Memory B cell (primary cell): ENCODE results near the gene GAS7.
"Not testable (repeated sequence)": the region's sequence is repeated elsewhere in the genome, so short reads cannot be mapped to it uniquely, and the experiment has no call there.

ENCODE experiments used
- ATAC-seq: fragments of 150-1000 bp; cut with Tn5 transposase; 2 replicates; pipeline ENCODE4 v1.10.0; 2021; ENCODE audit warnings: low read depth, mild to moderate bottlenecking, moderate library complexity
- DNase-seq, 2 donors: peaks; one replicate each; pipeline ENCODE4 v3.0.0; 2022; ENCODE audit warnings: low spot score in 2 of 2
- H3K27ac Mint-ChIP-seq: one replicate; pipeline ENCODE4 v1.8.0; 2022; ENCODE audit warnings: mild to moderate bottlenecking, moderate library complexity, mixed read lengths
- H3K27me3 Mint-ChIP-seq: one replicate; pipeline ENCODE4 v1.8.0; 2022; ENCODE audit warnings: mixed read lengths
- H3K36me3 Mint-ChIP-seq: one replicate; pipeline ENCODE4 v1.8.0; 2022; ENCODE audit warnings: mild to moderate bottlenecking, mixed read lengths
- H3K4me1 Mint-ChIP-seq: one replicate; pipeline ENCODE4 v1.8.0; 2022; ENCODE audit warnings: mixed read lengths
- H3K4me3 Mint-ChIP-seq: one replicate; pipeline ENCODE4 v1.8.0; 2022; ENCODE audit warnings: mild to moderate bottlenecking, moderate library complexity, mixed read lengths
- H3K9me3 Mint-ChIP-seq: one replicate; pipeline ENCODE4 v1.8.0; 2022; ENCODE audit warnings: mixed read lengths

Gene GAS7

GRCh38 chr17:10032118-10032852, 166.1 kb downstream of the GAS7 start:
- Mint-ChIP-seq H3K27me3 (no peaks in the 10 kb centered on the region), H3K9me3 (no peaks in the 10 kb centered on the region), H3K4me1 (peaks cover 5% of the 10 kb centered on the region), H3K27ac (no peak overlapping the region), H3K4me3 (no peak overlapping the region), H3K36me3 (no peaks in the 10 kb centered on the region)
- no peak for DNase-seq
- ATAC-seq: no peak

GRCh38 chr17:10031606-10032005, 166.8 kb downstream of the GAS7 start:
- Mint-ChIP-seq H3K36me3 (no peaks in the 10 kb centered on the region), H3K9me3 (no peaks in the 10 kb centered on the region), H3K27me3 (no peaks in the 10 kb centered on the region), H3K4me3 (no peak overlapping the region), H3K4me1 (peaks cover 5% of the 10 kb centered on the region), H3K27ac (no peak overlapping the region)
- no peak for DNase-seq
- ATAC-seq: no peak

DNA sequence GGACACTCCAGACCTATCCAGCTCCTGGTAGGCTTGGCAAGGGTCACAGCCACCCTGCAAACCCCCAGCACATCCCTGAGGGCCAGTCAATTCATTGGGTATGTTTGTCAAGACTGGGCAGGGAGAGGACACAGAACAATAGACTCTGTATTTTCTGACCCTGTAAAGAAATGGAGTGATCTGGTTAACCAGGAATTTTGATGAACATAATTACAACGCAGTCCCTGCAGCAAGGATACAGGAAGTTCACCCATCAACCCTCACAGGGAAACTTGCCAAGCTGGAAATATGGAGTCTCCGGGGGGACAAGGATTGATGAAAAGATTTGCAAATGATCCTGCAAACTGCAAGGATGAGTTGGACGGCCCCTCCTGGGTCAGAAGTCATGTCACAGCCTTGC, 167.3 kb downstream of the GAS7 start:
- H3K27me3 Mint-ChIP-seq: no peaks in the 10 kb centered on the region
- H3K4me1 Mint-ChIP-seq: peaks cover 5% of the 10 kb centered on the region
- DNase-seq (no peak), ATAC-seq (no peak)
- no peak overlapping the region for H3K27ac Mint-ChIP-seq
- no peaks in the 10 kb centered on the region for H3K9me3 Mint-ChIP-seq
- H3K4me3 Mint-ChIP-seq: no peak overlapping the region
- no peaks in the 10 kb centered on the region for H3K36me3 Mint-ChIP-seq

- H3K4me3 Mint-ChIP-seq: no peak overlapping the region
- no peak overlapping the region for H3K27ac Mint-ChIP-seq
These were observed 169.3 kb downstream of the GAS7 start for GRCh38 chr17:10029129-10029528.

GRCh38 chr17:10025976-10026901, 172.2 kb downstream of the GAS7 start:
- DNase-seq: no peak
- no peaks in the 10 kb centered on the region for H3K36me3 Mint-ChIP-seq
- H3K9me3 Mint-ChIP-seq: no peaks in the 10 kb centered on the region
- no peak overlapping the region for H3K27ac Mint-ChIP-seq
- no peaks in the 10 kb centered on the region for H3K4me1 Mint-ChIP-seq
- H3K4me3 Mint-ChIP-seq: no peak overlapping the region
- ATAC-seq: no peak
- H3K27me3 Mint-ChIP-seq: no peaks in the 10 kb centered on the region

More at GRCh38 chr17:10029129-10029528, 169.3 kb downstream of the GAS7 start:
- Mint-ChIP-seq H3K27me3 (no peaks in the 10 kb centered on the region), H3K4me1 (peaks cover 5% of the 10 kb centered on the region), H3K36me3 (no peaks in the 10 kb centered on the region), H3K9me3 (no peaks in the 10 kb centered on the region)
- DNase-seq (no peak), ATAC-seq (no peak)

DNA sequence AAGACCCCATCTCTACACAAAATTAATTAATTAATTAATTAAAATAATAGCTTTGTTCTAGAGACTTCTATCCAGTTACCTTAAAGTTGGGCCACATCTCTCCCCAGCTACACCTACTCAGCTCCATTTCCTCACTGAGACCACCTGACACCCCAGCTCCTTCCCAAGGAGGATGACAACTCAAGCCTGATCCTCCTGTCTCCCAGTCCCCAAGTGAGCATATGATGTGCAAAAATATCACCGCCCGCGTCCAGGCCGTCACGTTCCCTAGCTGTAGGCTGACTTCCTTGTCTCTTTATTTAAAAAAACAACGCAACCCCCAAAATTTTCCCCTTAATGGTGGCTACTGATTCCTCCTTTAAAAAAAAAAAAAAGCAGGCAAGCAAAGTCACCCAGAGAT, 173.2 kb downstream of the GAS7 start:
- Mint-ChIP-seq H3K36me3 (no peaks in the 10 kb centered on the region), H3K27me3 (no peaks in the 10 kb centered on the region), H3K27ac (no peak overlapping the region), H3K4me1 (no peaks in the 10 kb centered on the region), H3K4me3 (no peak overlapping the region), H3K9me3 (no peaks in the 10 kb centered on the region)
- ATAC-seq: no peak
- DNase-seq: no peak

DNA sequence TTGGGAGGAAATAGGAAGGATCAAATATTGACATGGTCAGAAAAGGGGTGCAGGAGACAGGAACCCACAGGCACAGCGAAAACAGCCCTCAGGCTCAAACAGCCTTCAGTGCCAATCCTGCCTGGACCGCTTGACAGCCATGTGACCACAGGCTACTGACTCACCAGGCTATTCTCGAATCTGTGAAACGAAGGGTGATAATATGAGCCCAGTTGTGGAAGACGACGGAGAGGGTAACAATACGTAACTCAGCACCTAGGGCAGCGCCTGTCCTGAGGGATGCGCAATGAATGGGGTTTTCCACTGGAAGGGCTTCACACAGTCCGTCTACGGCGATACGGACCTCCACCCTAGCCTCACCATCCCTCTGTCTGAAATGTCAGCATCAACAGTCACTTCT, 176.0 kb downstream of the GAS7 start:
- no peak overlapping the region for H3K4me3 Mint-ChIP-seq
- no peaks in the 10 kb centered on the region for H3K27me3 Mint-ChIP-seq
- ATAC-seq (no peak), DNase-seq (no peak)
- H3K27ac Mint-ChIP-seq: no peak overlapping the region
- peaks cover 5% of the 10 kb centered on the region for H3K4me1 Mint-ChIP-seq
- H3K36me3 Mint-ChIP-seq: no peaks in the 10 kb centered on the region
- no peaks in the 10 kb centered on the region for H3K9me3 Mint-ChIP-seq

GRCh38 chr17:10021272-10021984, 177.0 kb downstream of the GAS7 start:
- H3K9me3 Mint-ChIP-seq: no peaks in the 10 kb centered on the region

DNA sequence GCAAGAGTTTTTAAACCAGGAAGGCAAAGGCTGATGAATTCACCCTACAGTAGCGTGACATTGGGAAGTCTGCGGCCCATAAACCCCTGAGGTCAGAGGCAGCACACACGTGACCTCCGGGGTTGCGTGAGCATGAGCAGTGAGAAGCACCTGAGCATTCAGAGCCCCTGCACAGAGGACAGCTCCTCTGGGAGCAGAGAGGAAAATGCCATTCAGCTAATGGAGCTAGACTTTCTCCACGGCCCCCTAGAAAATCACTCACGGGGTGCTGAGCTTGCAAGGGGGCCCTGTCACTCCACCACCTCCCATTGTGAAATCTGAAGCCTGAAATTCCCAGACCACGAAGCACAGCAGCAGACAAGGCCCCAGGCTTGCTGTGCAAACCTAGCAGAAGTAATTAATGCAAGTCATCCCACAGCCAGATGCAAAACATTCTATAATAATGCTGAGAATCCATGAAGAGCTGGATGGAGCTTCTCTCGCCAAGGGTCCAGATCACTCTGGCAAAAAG, 178.4 kb downstream of the GAS7 start:
- H3K27ac Mint-ChIP-seq: no peak overlapping the region
- ATAC-seq: no peak
- H3K27me3 Mint-ChIP-seq: no peaks in the 10 kb centered on the region
- H3K9me3 Mint-ChIP-seq: no peaks in the 10 kb centered on the region
- no peak for DNase-seq
- H3K4me1 Mint-ChIP-seq: peaks cover 5% of the 10 kb centered on the region
- no peak overlapping the region for H3K4me3 Mint-ChIP-seq
- H3K36me3 Mint-ChIP-seq: no peaks in the 10 kb centered on the region

More at GRCh38 chr17:10021272-10021984, 177.0 kb downstream of the GAS7 start:
- no peak overlapping the region for H3K4me3 Mint-ChIP-seq
- H3K4me1 Mint-ChIP-seq: peaks cover 5% of the 10 kb centered on the region
- no peak for DNase-seq
- no peak overlapping the region for H3K27ac Mint-ChIP-seq
- H3K27me3 Mint-ChIP-seq: no peaks in the 10 kb centered on the region
- no peaks in the 10 kb centered on the region for H3K36me3 Mint-ChIP-seq
- no peak for ATAC-seq

- DNase-seq: peak; percentile 11 to 22
- Mint-ChIP-seq H3K27me3 (peaks cover 4% of the 10 kb centered on the region), H3K4me1 (peaks cover 5% of the 10 kb centered on the region), H3K27ac (no peak overlapping the region), H3K4me3 (peak overlapping the region; percentile 33), H3K9me3 (no peaks in the 10 kb centered on the region), H3K36me3 (no peaks in the 10 kb centered on the region)
- peak; percentile 87 for ATAC-seq
These were observed 179.9 kb downstream of the GAS7 start for GRCh38 chr17:10018461-10018891.

DNA sequence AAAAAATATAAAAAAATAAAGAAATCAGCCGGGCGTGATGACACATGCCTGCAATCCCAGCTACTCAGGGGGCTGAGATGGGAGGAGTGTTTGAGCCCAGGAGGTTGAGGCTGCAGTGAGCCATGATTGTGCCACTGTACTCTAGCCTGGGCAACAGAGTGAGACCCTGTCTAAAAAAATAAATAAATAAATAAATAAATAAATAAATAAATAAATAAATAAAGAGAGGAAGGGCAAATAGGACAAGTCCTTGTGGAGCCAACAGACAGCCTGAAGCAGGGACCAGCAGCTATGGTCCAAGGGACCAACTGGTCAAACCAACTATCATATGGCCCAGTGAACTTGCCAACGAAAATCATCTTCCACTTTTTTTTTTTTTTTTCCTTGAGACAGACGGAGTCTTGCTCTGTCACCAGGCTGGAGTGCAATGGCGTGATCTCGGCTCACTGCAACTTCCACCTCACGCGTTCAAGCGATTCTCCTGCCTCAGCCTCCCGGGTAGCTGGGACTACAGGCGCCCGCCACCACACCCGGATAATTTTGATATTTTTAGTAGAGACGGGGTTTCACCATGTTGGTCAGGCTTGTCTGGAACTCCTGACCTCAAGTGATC, 181.3 kb downstream of the GAS7 start:
- not testable (repeated sequence) for DNase-seq, ATAC-seq, H3K27ac Mint-ChIP-seq, H3K4me1 Mint-ChIP-seq, H3K9me3 Mint-ChIP-seq, H3K36me3 Mint-ChIP-seq, H3K27me3 Mint-ChIP-seq, H3K4me3 Mint-ChIP-seq

GRCh38 chr17:10013365-10014112, 184.9 kb downstream of the GAS7 start:
- Mint-ChIP-seq H3K36me3 (no peaks in the 10 kb centered on the region), H3K27me3 (peaks cover 6% of the 10 kb centered on the region), H3K27ac (no peak overlapping the region), H3K9me3 (no peaks in the 10 kb centered on the region), H3K4me3 (no peak overlapping the region), H3K4me1 (peaks cover 4% of the 10 kb centered on the region)
- ATAC-seq: no peak
- DNase-seq: no peak

DNA sequence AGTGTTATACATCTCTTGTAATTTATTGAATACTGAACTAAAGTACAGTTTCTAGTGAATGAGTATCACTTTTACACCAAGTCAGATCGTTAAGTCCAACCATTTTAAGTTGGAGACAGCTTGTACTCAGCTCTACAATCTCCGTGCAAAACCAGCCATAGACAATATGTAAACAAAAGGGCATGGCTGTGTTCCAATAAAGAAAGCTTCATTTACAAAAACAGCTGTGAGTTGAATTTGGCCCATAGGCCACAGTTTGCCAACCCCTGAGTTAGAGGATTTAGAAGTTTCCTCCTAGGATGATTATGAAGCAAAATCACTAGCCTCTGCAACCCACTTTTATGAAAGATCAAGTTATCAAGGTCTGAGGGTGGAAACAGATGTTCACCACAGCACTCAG, 187.7 kb downstream of the GAS7 start:
- H3K36me3 Mint-ChIP-seq: no peaks in the 10 kb centered on the region
- H3K9me3 Mint-ChIP-seq: no peaks in the 10 kb centered on the region
- no peaks in the 10 kb centered on the region for H3K4me1 Mint-ChIP-seq
- ATAC-seq (no peak), DNase-seq (no peak)
- H3K4me3 Mint-ChIP-seq: no peak overlapping the region
- H3K27ac Mint-ChIP-seq: no peak overlapping the region
- peaks cover 6% of the 10 kb centered on the region for H3K27me3 Mint-ChIP-seq
